ENCODE data around the gene MACROD2.

DNA sequence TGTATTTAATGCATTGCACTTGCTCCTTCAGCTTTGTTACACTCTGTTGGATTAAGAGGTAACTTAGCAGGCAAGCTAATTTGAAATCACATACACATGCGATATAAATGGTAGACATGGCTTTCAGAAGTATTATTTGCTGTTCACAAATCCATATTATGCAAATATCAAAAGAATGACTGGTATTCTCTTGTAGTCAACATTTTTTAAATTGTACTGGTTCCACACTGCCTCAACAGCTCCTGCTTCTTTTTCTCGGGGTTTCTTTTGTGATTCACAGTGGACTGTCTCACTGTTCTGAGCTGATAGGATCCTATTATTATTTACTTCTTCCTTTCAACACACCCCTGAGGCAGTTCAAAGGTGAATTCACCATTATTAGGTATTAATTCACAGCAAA lies 1650.5 kb downstream of the MACROD2 start:
- TF ChIP-seq, protein P1, sequence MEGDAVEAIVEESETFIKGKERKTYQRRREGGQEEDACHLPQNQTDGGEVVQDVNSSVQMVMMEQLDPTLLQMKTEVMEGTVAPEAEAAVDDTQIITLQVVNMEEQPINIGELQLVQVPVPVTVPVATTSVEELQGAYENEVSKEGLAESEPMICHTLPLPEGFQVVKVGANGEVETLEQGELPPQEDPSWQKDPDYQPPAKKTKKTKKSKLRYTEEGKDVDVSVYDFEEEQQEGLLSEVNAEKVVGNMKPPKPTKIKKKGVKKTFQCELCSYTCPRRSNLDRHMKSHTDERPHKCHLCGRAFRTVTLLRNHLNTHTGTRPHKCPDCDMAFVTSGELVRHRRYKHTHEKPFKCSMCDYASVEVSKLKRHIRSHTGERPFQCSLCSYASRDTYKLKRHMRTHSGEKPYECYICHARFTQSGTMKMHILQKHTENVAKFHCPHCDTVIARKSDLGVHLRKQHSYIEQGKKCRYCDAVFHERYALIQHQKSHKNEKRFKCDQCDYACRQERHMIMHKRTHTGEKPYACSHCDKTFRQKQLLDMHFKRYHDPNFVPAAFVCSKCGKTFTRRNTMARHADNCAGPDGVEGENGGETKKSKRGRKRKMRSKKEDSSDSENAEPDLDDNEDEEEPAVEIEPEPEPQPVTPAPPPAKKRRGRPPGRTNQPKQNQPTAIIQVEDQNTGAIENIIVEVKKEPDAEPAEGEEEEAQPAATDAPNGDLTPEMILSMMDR (conservative IDR thresholded peaks at IDR 0.05; ENCODE audit: low read depth in 2 of 2) = no peak
- TF ChIP-seq EZH2 (IDR thresholded peaks at IDR 0.05; ENCODE audit: low read depth, unreplicated experiment) (no peak), POLR2AphosphoS5 (IDR thresholded peaks at IDR 0.05; ENCODE audit: low read depth) (no peak), ZNF114 (CRISPR knock-in tag; IDR thresholded peaks at IDR 0.05) (no peak), REST (IDR thresholded peaks at IDR 0.05; ENCODE audit: unreplicated experiment) (no peak), NANOG (IDR thresholded peaks at IDR 0.05; ENCODE audit: borderline replicate concordance) (no peak), ZNF331 (CRISPR knock-in tag; IDR thresholded peaks at IDR 0.05; ENCODE audit: low read depth) (no peak), EZH2phosphoT487 (IDR thresholded peaks at IDR 0.05; ENCODE audit: unreplicated experiment) (no peak), CREB1 (CRISPR knock-in tag; IDR thresholded peaks at IDR 0.05; ENCODE audit: low read depth) (no peak), JUNB (IDR thresholded peaks at IDR 0.05; ENCODE audit: unreplicated experiment) (no peak), STAT1 (IDR thresholded peaks at IDR 0.05; ENCODE audit: unreplicated experiment) (no peak), ETS1 (IDR thresholded peaks at IDR 0.05) (no peak)

Data from GM23338 (cell line).